ENCODE data around the gene FBXO24.
A peak's percentile ranks its signal among the peaks of the same experiment; 100 is the strongest.
"Not testable (repeated sequence)": the region's sequence is repeated elsewhere in the genome, so short reads cannot be mapped to it uniquely, and the experiment has no call there.

Gene FBXO24

GRCh38 chr7:100586266-100587025, at the start of gene FBXO24:
Gene FBXO24, plus strand, starts transcription at chr7:100586328. Its CDS starts 298 bp downstream, at chr7:100586626.
- peak; percentile 100 for DNase-seq

GRCh38 chr7:100536695-100537094, 49.4 kb upstream of the FBXO24 start:
- DNase-seq, result not testable (repeated sequence)

GRCh38 chr7:100538348-100538653, 47.8 kb upstream of the FBXO24 start:
- no peak for DNase-seq

GRCh38 chr7:100538654-100539435, 47.3 kb upstream of the FBXO24 start, which contains the start of gene AGFG2:
Gene AGFG2, plus strand, starts transcription at chr7:100539203. Its CDS starts 144 bp downstream, at chr7:100539347.
- DNase-seq, result peak; percentile 100

GRCh38 chr7:100539436-100540006, 46.6 kb upstream of the FBXO24 start:
- DNase-seq, result peak; percentile 16

GRCh38 chr7:100540073-100540723, 45.9 kb upstream of the FBXO24 start:
- DNase-seq, result no peak

GRCh38 chr7:100541309-100541708, 44.8 kb upstream of the FBXO24 start:
- DNase-seq, result not testable (repeated sequence)

- no peak for DNase-seq
Measured at GRCh38 chr7:100543586-100543985, 42.5 kb upstream of the FBXO24 start.

- peak; percentile 29 for DNase-seq
Measured at GRCh38 chr7:100544386-100544785, 41.7 kb upstream of the FBXO24 start.

- no peak for DNase-seq
Measured at GRCh38 chr7:100544967-100545359, 41.2 kb upstream of the FBXO24 start.

- DNase-seq, result peak; percentile 72
Measured at GRCh38 chr7:100545360-100546128, 40.6 kb upstream of the FBXO24 start.

GRCh38 chr7:100546129-100546925, 39.8 kb upstream of the FBXO24 start:
- DNase-seq, result no peak

- DNase-seq, result no peak
Measured at GRCh38 chr7:100546926-100547800, 39.0 kb upstream of the FBXO24 start.

- DNase-seq, result no peak
Measured at GRCh38 chr7:100547872-100548271, 38.3 kb upstream of the FBXO24 start.

- DNase-seq, result not testable (repeated sequence)
Measured at GRCh38 chr7:100548446-100548845, 37.7 kb upstream of the FBXO24 start.

GRCh38 chr7:100552532-100552931, 33.6 kb upstream of the FBXO24 start:
- DNase-seq, result no peak

GRCh38 chr7:100553032-100553431, 33.1 kb upstream of the FBXO24 start:
- DNase-seq, result no peak

- no peak for DNase-seq
Measured at GRCh38 chr7:100555701-100556100, 30.4 kb upstream of the FBXO24 start.

- DNase-seq, result no peak
Measured at GRCh38 chr7:100556541-100556940, 29.6 kb upstream of the FBXO24 start.

GRCh38 chr7:100559127-100559526, 27.0 kb upstream of the FBXO24 start:
- no peak for DNase-seq
